B cell (primary cell): ENCODE results near the gene APCDD1. TPM values are rescaled to one million over a fixed set of nuclear protein-coding genes. Genes with fewer than 3 reads are reported as not detected.

ENCODE experiments used
- ATAC-seq: fragments of 200-7000 bp; cut with Tn5 transposase; one replicate; pipeline ENCODE4 v1.10.0; 2021; ENCODE audit warnings: low read depth, mild to moderate bottlenecking, moderate number of reproducible peaks, moderate library complexity
- CTCF ChIA-PET: fragments of 350-600 bp; sonication (Branson Sonifier 250); formaldehyde crosslinking; loops from one replicate; lab custom pipeline; 2021; ENCODE audit warnings: antibody characterized with exemption, inconsistent platforms; lab: Charles Lee
- POLR2A ChIA-PET: fragments of 350-600 bp; sonication (Branson Sonifier 250); formaldehyde crosslinking; loops from one replicate; lab custom pipeline; 2021; ENCODE audit warnings: antibody characterized with exemption; lab: Charles Lee
- DNase-seq: peaks from one replicate; pipeline ENCODE4 v3.0.0; 2013
- H2AFZ ChIP-seq: 2 replicates; pipeline ENCODE4 v1.6.1; 2012; ENCODE audit warnings: mild to moderate bottlenecking, low read depth, low read length; ENCODE audit not compliant: insufficient read depth, poor library complexity, severe bottlenecking
- H3K27ac ChIP-seq, 2 donors: 1 replicate in 1 of 2; 2 replicates in 1 of 2; pipeline ENCODE4 v1.5.1; 2012 to 2013; ENCODE audit warnings: low read length in 2 of 2, mild to moderate bottlenecking in 2 of 2, moderate library complexity in 1 of 2
- H3K27me3 ChIP-seq, 4 experiments: fragments of 200-600 bp in 1 of 4; sonication (generic) in 1 of 4; replicated peaks in 1 of 4; 1 replicate in 2 of 4; 2 replicates in 2 of 4; pipeline versions ENCODE4 v1.6.1 to v1.7.0; 2013 to 2016; ENCODE audit warnings: low read length in 3 of 4, mild to moderate bottlenecking in 2 of 4, mixed read lengths in 1 of 4, moderate library complexity in 1 of 4; ENCODE audit not compliant: insufficient read depth in 4 of 4, control insufficient read depth in 3 of 4; ENCODE audit errors: control extremely low read depth in 1 of 4
- H3K36me3 ChIP-seq, 2 experiments: replicated peaks in 1 of 2; 1 replicate in 1 of 2; 2 replicates in 1 of 2; pipeline versions ENCODE4 v1.6.1 to v1.7.1; 2013; ENCODE audit warnings: low read length in 1 of 2; ENCODE audit not compliant: insufficient read depth in 2 of 2, control insufficient read depth in 1 of 2; ENCODE audit errors: control extremely low read depth in 1 of 2, extremely low read depth in 1 of 2
- H3K4me1 ChIP-seq, 2 donors: fragments of 200-600 bp in 1 of 2; sonication (generic) in 1 of 2; 1 replicate in 1 of 2; 2 replicates in 1 of 2; pipeline versions ENCODE4 v1.5.1 to v1.6.1; 2013 to 2017; ENCODE audit warnings: low read length in 2 of 2; ENCODE audit not compliant: control insufficient read depth in 2 of 2, insufficient read depth in 2 of 2
- H3K4me2 ChIP-seq: replicated peaks from 2 replicates; pipeline ENCODE3; 2012; ENCODE audit warnings: mild to moderate bottlenecking, low read depth, low read length; ENCODE audit not compliant: poor library complexity, severe bottlenecking
- H3K4me3 ChIP-seq, 5 experiments: fragments of 200-600 bp in 1 of 5; sonication (generic) in 1 of 5; 1 replicate in 3 of 5; 2 replicates in 2 of 5; pipeline versions ENCODE4 v1.5.1 to v1.7.0; 2011 to 2016; ENCODE audit warnings: low read length in 4 of 5, mild to moderate bottlenecking in 4 of 5, low read depth in 2 of 5, control low read depth in 1 of 5, moderate library complexity in 1 of 5; ENCODE audit not compliant: insufficient read depth in 1 of 5; ENCODE audit errors: control extremely low read depth in 1 of 5, extremely low read depth in 1 of 5
- H3K79me2 ChIP-seq: fragments of 200-600 bp; sonication (generic); one replicate; pipeline ENCODE4 v1.6.0; 2016; ENCODE audit warnings: low read length; ENCODE audit not compliant: control insufficient read depth, insufficient read depth
- H3K9ac ChIP-seq: fragments of 200-600 bp; sonication (generic); 2 replicates; pipeline ENCODE4 v1.6.1; 2017; ENCODE audit warnings: mild to moderate bottlenecking, low read length, moderate library complexity
- H3K9me3 ChIP-seq, 3 donors: one replicate each; pipeline versions ENCODE4 v1.6.1 to v1.7.1; 2013; ENCODE audit warnings: low read length in 2 of 3; ENCODE audit not compliant: control insufficient read depth in 2 of 3, insufficient read depth in 1 of 3; ENCODE audit errors: control extremely low read depth in 1 of 3
- H4K20me1 ChIP-seq: 2 replicates; pipeline ENCODE4 v1.6.0; 2012; ENCODE audit warnings: mild to moderate bottlenecking, low read length; ENCODE audit not compliant: insufficient read depth, control insufficient read depth, poor library complexity, severe bottlenecking
- H3K27ac Mint-ChIP-seq: one replicate; pipeline ENCODE4 v1.8.0; 2021; ENCODE audit warnings: mixed read lengths
- H3K27me3 Mint-ChIP-seq: one replicate; pipeline ENCODE4 v1.8.0; 2021; ENCODE audit warnings: mixed read lengths
- H3K4me1 Mint-ChIP-seq: one replicate; pipeline ENCODE4 v1.8.0; 2021; ENCODE audit warnings: mixed read lengths
- H3K4me3 Mint-ChIP-seq: one replicate; pipeline ENCODE4 v1.8.0; 2021; ENCODE audit warnings: mixed read lengths
- H3K9me3 Mint-ChIP-seq: one replicate; pipeline ENCODE4 v1.8.0; 2022; ENCODE audit warnings: mixed read lengths; ENCODE audit not compliant: insufficient read depth
- CTCF ChIP-seq: fragments of 200-600 bp; IDR thresholded peaks from one replicate; pipeline ENCODE4 v1.8.0; 2022; ENCODE audit warnings: antibody characterized with exemption, mild to moderate bottlenecking
- EZH2 ChIP-seq: IDR thresholded peaks from 2 replicates; pipeline ENCODE4 v1.6.1; 2012; ENCODE audit warnings: borderline replicate concordance, low read depth, mild to moderate bottlenecking, moderate library complexity, low read length; ENCODE audit not compliant: insufficient read depth, poor library complexity, severe bottlenecking
- WGBS: methylation state at CpG from one replicate; pipeline ENCODE4 v1.1.5; 2013; ENCODE audit warnings: missing lambda C conversion rate; ENCODE audit not compliant: insufficient coverage; 5-methylcytosine and 5-hydroxymethylcytosine counted together
- intact Hi-C: fragments of 100-400 bp; cut with micrococcal nuclease; formaldehyde crosslinking; loops from one replicate; pipeline ENCODE4 v1.10.0; 2022
- polyA plus RNA-seq: library from polyadenylated mRNA; depleted of rRNA; stranded (reverse); fragments of >200 nt; gene quantifications from 2 replicates; pipeline ENCODE4 v1.2.3, GENCODE V29; 2012
- total RNA-seq, 2 donors: library from RNA; stranded (reverse); fragments of 120-200 nt in 1 of 2; gene quantifications; 1 replicate in 1 of 2; 2 replicates in 1 of 2; pipeline versions ENCODE4 v1.2.3 to v1.2.4, GENCODE V29; 2013 to 2022

APCDD1 gene
- total and polyA plus RNA-seq, 2 donors (not counting 1 experiment from before 2014, with no cell fraction given), result 1.0 to 1.1 TPM

DNA sequence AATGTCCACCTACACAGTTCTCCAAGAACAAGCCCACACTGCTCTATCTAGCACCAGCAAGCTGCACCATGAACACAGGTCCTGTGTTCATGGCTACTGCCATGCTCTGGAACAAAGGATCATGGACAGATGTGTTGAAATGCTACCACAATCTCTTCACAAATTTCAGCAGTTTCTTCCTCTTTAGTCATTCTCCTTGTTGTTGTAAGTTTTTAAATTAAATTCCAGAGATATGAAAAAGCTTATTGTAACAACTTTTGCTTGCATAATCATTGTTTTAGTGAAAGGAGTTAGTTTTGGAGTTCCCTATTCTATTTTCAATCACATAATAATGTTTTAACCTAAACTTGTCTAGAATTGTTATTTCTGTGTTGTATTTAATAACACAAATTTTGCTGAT, 54.2 kb downstream of the APCDD1 start:
- POLR2A ChIA-PET, result no interaction called here
- H3K9me3 Mint-ChIP-seq, result peaks cover 7% of the 10 kb centered on the region
- TF ChIP-seq CTCF (no peak), EZH2 (no peak)

DNA sequence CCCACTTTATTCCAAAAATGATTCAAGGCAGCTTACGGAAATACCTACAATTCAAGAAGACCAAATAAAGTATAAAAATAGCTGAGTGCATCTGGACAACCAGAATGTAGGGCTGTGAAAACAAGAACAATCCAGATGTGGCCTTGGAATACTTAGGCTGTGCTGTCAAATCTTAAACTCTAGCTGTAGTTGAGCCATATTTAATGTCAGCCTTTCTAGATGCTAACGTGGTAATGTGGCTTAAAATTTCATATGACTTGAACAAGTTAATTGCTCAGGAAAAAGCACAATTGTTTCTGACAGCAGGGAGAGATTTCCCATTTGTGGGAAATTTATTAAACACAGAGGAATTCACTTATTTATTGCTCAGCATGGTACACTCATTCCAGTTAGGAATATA, 56.8 kb downstream of the APCDD1 start:
- CTCF ChIA-PET, result interaction anchor here (1.0 to 4.9 kb wide), 2 partner anchors 8 to 14 kb away, joined by 4 to 20 read pairs; no protein-coding TSS in a partner anchor
- WGBS, result 100% methylated on average over 1 of the region's 2 CpGs

More for the DNA sequence above, 54.2 kb downstream of the APCDD1 start:
- H3K4me2 ChIP-seq, result no peak overlapping the region
- H3K4me3 ChIP-seq, result no peak overlapping the region
- CTCF ChIA-PET, result interaction anchor here (1.0 to 4.9 kb wide), 3 partner anchors 11 to 537 kb away, joined by 3 to 20 read pairs (median 3); no protein-coding TSS in a partner anchor
- Mint-ChIP-seq H3K4me1 (no peaks in the 10 kb centered on the region), H3K27me3 (peaks cover 24% of the 10 kb centered on the region), H3K27ac (no peak overlapping the region), H3K4me3 (no peak overlapping the region)
- H3K79me2 ChIP-seq, result no peaks in the 10 kb centered on the region
- peaks cover 0 to 8% (median 0%) of the 10 kb centered on the region in 4 experiments for H3K27me3 ChIP-seq
- DNase-seq, result no peak
- peaks cover 8 to 29% (median 22%) of the 10 kb centered on the region in 3 donors for H3K9me3 ChIP-seq
- H3K4me1 ChIP-seq, result no peaks in the 10 kb centered on the region
- H3K36me3 ChIP-seq, result no peaks in the 10 kb centered on the region
- H3K9ac ChIP-seq, result no peak overlapping the region
- no peak overlapping the region for H3K27ac ChIP-seq
- intact Hi-C loops, result no loop called here
- no peak for ATAC-seq
- H4K20me1 ChIP-seq, result no peaks in the 10 kb centered on the region
- H2AFZ ChIP-seq, result no peak overlapping the region

More for the DNA sequence above, 56.8 kb downstream of the APCDD1 start:
- no peak overlapping the region for H3K4me2 ChIP-seq
- intact Hi-C loops, result no loop called here
- H3K79me2 ChIP-seq, result no peaks in the 10 kb centered on the region
- peaks cover 0 to 5% (median 0%) of the 10 kb centered on the region in 4 experiments for H3K27me3 ChIP-seq
- Mint-ChIP-seq H3K4me3 (no peak overlapping the region), H3K27me3 (peaks cover 23% of the 10 kb centered on the region), H3K4me1 (no peaks in the 10 kb centered on the region), H3K27ac (no peak overlapping the region), H3K9me3 (peaks cover 7% of the 10 kb centered on the region)
- no peaks in the 10 kb centered on the region for H3K36me3 ChIP-seq
- no peaks in the 10 kb centered on the region for H3K4me1 ChIP-seq
- H3K4me3 ChIP-seq, result no peak overlapping the region
- no peak overlapping the region for H3K27ac ChIP-seq
- TF ChIP-seq EZH2, result no peak
- TF ChIP-seq CTCF, result no peak
- no peak overlapping the region for H2AFZ ChIP-seq
- no peaks in the 10 kb centered on the region for H4K20me1 ChIP-seq
- peaks cover 5 to 19% (median 19%) of the 10 kb centered on the region in 3 donors for H3K9me3 ChIP-seq
- ATAC-seq, result no peak
- H3K9ac ChIP-seq, result no peak overlapping the region
- POLR2A ChIA-PET, result no interaction called here
- no peak for DNase-seq
